PC-9 (cell line): ENCODE measurements around the gene MEGF8. TPM values are rescaled to one million over a fixed set of nuclear protein-coding genes. Genes with fewer than 3 reads are reported as not detected.
"Not testable (repeated sequence)": the region's sequence is repeated elsewhere in the genome, so short reads cannot be mapped to it uniquely, and the experiment has no call there.

Experiments used
- BruUV-seq: library from RNA; stranded (reverse); fragments of 400-500 nt; replicated peaks from 2 replicates; lab custom pipeline; 2021; lab: Mats Ljungman, UMichigan
- CTCF ChIA-PET: fragments of 300-600 bp; sonication (Branson Sonifier 250); formaldehyde crosslinking; loops from one replicate; lab custom pipeline; 2022; ENCODE audit warnings: antibody characterized with exemption; lab: Charles Lee
- POLR2A ChIA-PET: fragments of 300-600 bp; sonication (Branson Sonifier 250); formaldehyde crosslinking; loops from one replicate; lab custom pipeline; 2022; ENCODE audit warnings: antibody characterized with exemption; ENCODE audit not compliant: unreplicated experiment; lab: Charles Lee
- DNase-seq, 2 experiments: peaks; one replicate each; pipeline versions ENCODE4 v3.0.0 to v3.0.0-alpha.2; 2015 to 2022; ENCODE audit warnings: mixed read lengths in 1 of 2
- H2AFZ ChIP-seq: fragments of 200-600 bp; sonication (generic); 2 replicates; pipeline ENCODE4 v1.8.1; 2017; ENCODE audit warnings: antibody characterized with exemption
- H3F3A ChIP-seq: fragments of 200-600 bp; sonication (generic); 2 replicates; pipeline ENCODE4 v1.8.1; 2017; ENCODE audit warnings: antibody characterized with exemption, mild to moderate bottlenecking, low read depth; ENCODE audit not compliant: insufficient read depth
- H3K27ac ChIP-seq: fragments of 200-600 bp; sonication (generic); 2 replicates; pipeline ENCODE4 v1.6.1; 2016; ENCODE audit warnings: mixed run types
- H3K27me3 ChIP-seq: fragments of 200-600 bp; sonication (generic); 2 replicates; pipeline ENCODE4 v1.6.1; 2016; ENCODE audit warnings: low read depth, mixed run types; ENCODE audit not compliant: insufficient read depth
- H3K36me3 ChIP-seq: fragments of 200-600 bp; sonication (generic); 2 replicates; pipeline ENCODE4 v1.6.1; 2016; ENCODE audit warnings: low read depth, mixed run types
- H3K4me1 ChIP-seq: fragments of 200-600 bp; sonication (generic); replicated peaks from 2 replicates; pipeline ENCODE4 v1.6.1; 2016; ENCODE audit warnings: mixed run types; ENCODE audit not compliant: insufficient read depth
- H3K4me2 ChIP-seq: fragments of 200-600 bp; sonication (generic); 2 replicates; pipeline ENCODE4 v1.6.1; 2017; ENCODE audit warnings: mixed run types
- H3K4me3 ChIP-seq: fragments of 200-600 bp; sonication (generic); 2 replicates; pipeline ENCODE4 v1.6.1; 2016; ENCODE audit warnings: mixed run types
- H3K79me2 ChIP-seq: fragments of 200-600 bp; sonication (generic); 2 replicates; pipeline ENCODE4 v1.6.1; 2017; ENCODE audit warnings: low read depth, mixed run types
- H3K9me2 ChIP-seq: fragments of 200-600 bp; sonication (generic); 2 replicates; pipeline ENCODE4 v1.8.1; 2017; ENCODE audit warnings: mild to moderate bottlenecking; ENCODE audit not compliant: insufficient read depth
- H3K9me3 ChIP-seq: fragments of 200-600 bp; sonication (generic); 2 replicates; pipeline ENCODE4 v1.8.1; 2016; ENCODE audit warnings: low read depth; ENCODE audit not compliant: insufficient read depth
- H4K20me1 ChIP-seq: fragments of 200-600 bp; sonication (generic); 2 replicates; pipeline ENCODE4 v1.8.1; 2017; ENCODE audit not compliant: insufficient read depth
- EZH2 ChIP-seq: fragments of 200-600 bp; sonication (generic); IDR thresholded peaks from 2 replicates; pipeline ENCODE4 v1.8.0; 2017; ENCODE audit warnings: antibody characterized with exemption, low read depth
- intact Hi-C: fragments of 100-400 bp; cut with micrococcal nuclease; formaldehyde crosslinking; loops from one replicate; pipeline ENCODE4 v1.10.0; 2022; ENCODE audit not compliant: unreplicated experiment
- total RNA-seq: library from RNA; stranded (reverse); gene quantifications from 2 replicates; pipeline ENCODE4 v1.2.3, GENCODE V29; 2021
- TF ChIP-seq, protein P1 (sequence below): fragments of 200-600 bp; sonication (generic); conservative IDR thresholded peaks from 2 replicates; pipeline ENCODE4 v1.6.1; 2017; ENCODE audit warnings: mixed run types, antibody characterized with exemption, mild to moderate bottlenecking, moderate library complexity

The MEGF8 gene
- total RNA-seq, 1 experiment from 2014 or later, result 40.6 TPM

DNA sequence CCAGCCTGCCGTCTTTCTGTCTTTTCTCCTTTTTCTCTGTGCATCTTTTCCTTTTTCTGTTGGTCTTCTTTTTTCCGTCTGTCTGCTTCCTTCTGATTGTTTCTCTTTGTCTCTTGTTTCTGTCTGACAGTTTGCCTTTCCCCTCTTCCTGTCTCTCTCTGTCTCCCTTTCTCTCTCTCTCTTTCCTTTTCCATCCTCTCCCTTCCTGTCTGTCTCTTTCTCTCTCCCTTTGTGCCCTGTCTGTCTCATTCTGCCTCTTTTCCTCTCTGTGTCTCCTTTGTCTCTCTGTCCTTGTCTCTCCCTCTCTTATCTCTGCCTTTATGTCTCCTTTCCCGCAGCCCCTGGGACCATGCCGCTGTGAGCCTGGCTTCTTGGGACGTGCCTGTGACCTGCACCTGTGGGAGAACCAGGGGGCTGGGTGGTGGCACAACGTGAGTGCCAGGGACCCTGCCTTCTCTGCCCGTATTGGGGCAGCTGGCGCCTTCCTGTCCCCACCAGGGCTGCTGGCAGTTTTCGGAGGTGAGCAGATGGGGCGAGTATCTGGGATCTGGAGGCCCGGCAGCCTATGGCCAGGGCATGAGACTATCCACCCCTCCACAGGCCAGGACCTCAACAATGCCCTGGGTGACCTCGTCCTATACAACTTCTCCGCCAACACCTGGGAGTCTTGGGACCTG is 9.4 kb downstream of the MEGF8 start:
- no peaks in the 10 kb centered on the region for H3K4me1 ChIP-seq
- BruUV-seq, result no TSS peak
- no peak for DNase-seq
- ChIA-PET CTCF (no interaction called here), POLR2A (interaction anchor here (0.6 kb wide), 1 partner anchor 26 kb away, joined by 19 read pairs; no protein-coding TSS in a partner anchor)
- no peaks in the 10 kb centered on the region for H4K20me1 ChIP-seq
- H3K79me2 ChIP-seq, result no peaks in the 10 kb centered on the region
- no peak overlapping the region for H2AFZ ChIP-seq
- H3K27ac ChIP-seq, result no peak overlapping the region
- no peak overlapping the region for H3K4me2 ChIP-seq
- H3K4me3 ChIP-seq, result no peak overlapping the region
- H3F3A ChIP-seq, result no peaks in the 10 kb centered on the region
- no peaks in the 10 kb centered on the region; the same call in 1 of the 2 replicates for H3K36me3 ChIP-seq
- intact Hi-C loops, result no loop called here
- no peak for TF ChIP-seq EZH2
- TF ChIP-seq, protein P1, sequence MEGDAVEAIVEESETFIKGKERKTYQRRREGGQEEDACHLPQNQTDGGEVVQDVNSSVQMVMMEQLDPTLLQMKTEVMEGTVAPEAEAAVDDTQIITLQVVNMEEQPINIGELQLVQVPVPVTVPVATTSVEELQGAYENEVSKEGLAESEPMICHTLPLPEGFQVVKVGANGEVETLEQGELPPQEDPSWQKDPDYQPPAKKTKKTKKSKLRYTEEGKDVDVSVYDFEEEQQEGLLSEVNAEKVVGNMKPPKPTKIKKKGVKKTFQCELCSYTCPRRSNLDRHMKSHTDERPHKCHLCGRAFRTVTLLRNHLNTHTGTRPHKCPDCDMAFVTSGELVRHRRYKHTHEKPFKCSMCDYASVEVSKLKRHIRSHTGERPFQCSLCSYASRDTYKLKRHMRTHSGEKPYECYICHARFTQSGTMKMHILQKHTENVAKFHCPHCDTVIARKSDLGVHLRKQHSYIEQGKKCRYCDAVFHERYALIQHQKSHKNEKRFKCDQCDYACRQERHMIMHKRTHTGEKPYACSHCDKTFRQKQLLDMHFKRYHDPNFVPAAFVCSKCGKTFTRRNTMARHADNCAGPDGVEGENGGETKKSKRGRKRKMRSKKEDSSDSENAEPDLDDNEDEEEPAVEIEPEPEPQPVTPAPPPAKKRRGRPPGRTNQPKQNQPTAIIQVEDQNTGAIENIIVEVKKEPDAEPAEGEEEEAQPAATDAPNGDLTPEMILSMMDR, result no peak
- H3K9me2 ChIP-seq, result no peaks in the 10 kb centered on the region
- H3K9me3 ChIP-seq, result no peaks in the 10 kb centered on the region
- H3K27me3 ChIP-seq, result no peaks in the 10 kb centered on the region

DNA sequence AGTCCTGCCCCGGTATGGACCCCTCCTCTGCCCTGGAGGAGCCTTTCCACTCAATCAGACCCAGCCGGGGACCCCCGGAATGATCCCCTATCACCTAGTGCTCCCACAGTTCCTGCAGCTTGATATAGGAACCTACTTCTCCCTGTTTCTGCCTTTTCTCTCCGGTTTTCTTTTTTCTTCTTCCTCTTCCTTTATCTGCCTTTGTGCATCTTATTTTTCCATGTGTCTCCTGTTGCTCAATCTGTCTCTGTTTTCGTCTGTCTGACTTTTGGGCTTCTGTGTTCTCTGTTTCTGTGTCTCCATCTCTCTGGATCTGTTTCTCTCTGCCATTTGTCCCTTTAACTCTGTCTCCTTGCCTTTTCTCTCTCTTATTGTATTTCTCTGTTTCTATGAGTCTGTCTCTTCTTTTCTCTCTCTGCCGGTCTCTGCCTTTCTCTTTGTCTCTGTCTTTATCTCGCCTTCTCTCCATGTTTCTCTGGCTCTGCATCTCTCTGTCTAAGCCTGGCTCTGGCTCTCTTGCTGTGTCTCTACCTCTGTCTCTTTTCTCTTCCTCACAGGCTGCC is 10.0 kb downstream of the MEGF8 start:
- Histone ChIP-seq H3K9me2 (no peaks in the 10 kb centered on the region), H3K27ac (no peak overlapping the region), H3K79me2 (no peaks in the 10 kb centered on the region), H3K4me2 (no peak overlapping the region), H3K4me1 (no peaks in the 10 kb centered on the region), H3K36me3 (no peaks in the 10 kb centered on the region; the same call in 1 of the 2 replicates), H3F3A (no peaks in the 10 kb centered on the region), H2AFZ (no peak overlapping the region), H3K9me3 (no peaks in the 10 kb centered on the region), H4K20me1 (no peaks in the 10 kb centered on the region), H3K27me3 (no peaks in the 10 kb centered on the region), H3K4me3 (no peak overlapping the region)
- no TSS peak for BruUV-seq
- POLR2A ChIA-PET, result no interaction called here
- intact Hi-C loops, result no loop called here
- no peak for DNase-seq
- CTCF ChIA-PET, result no interaction called here
- TF ChIP-seq, protein P1, result no peak
- no peak for TF ChIP-seq EZH2

DNA sequence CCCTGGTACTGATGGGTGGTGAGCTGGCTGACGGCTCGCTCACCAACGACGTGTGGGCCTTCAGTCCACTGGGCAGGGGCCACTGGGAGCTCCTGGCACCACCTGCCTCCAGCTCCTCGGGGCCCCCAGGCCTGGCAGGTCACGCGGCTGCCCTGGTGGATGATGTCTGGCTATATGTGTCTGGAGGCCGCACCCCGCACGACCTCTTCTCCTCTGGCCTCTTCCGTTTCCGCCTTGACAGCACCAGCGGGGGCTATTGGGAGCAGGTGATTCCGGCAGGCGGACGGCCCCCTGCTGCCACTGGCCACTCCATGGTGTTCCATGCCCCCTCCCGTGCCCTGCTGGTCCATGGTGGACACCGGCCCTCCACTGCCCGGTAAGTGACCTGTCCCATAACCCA is 10.5 kb downstream of the MEGF8 start:
- H4K20me1 ChIP-seq, result no peaks in the 10 kb centered on the region
- no peaks in the 10 kb centered on the region for H3F3A ChIP-seq
- no peaks in the 10 kb centered on the region for H3K4me1 ChIP-seq
- no peak for DNase-seq
- ChIA-PET CTCF (no interaction called here), POLR2A (no interaction called here)
- no peak overlapping the region for H3K4me3 ChIP-seq
- TF ChIP-seq, protein P1, result no peak
- no peak for TF ChIP-seq EZH2
- no peak overlapping the region for H2AFZ ChIP-seq
- H3K4me2 ChIP-seq, result no peak overlapping the region
- intact Hi-C loops, result no loop called here
- no peak overlapping the region for H3K27ac ChIP-seq
- no TSS peak for BruUV-seq
- no peaks in the 10 kb centered on the region for H3K9me2 ChIP-seq
- H3K27me3 ChIP-seq, result no peaks in the 10 kb centered on the region
- no peaks in the 10 kb centered on the region; the same call in 1 of the 2 replicates for H3K36me3 ChIP-seq
- no peaks in the 10 kb centered on the region for H3K9me3 ChIP-seq
- no peaks in the 10 kb centered on the region for H3K79me2 ChIP-seq

DNA sequence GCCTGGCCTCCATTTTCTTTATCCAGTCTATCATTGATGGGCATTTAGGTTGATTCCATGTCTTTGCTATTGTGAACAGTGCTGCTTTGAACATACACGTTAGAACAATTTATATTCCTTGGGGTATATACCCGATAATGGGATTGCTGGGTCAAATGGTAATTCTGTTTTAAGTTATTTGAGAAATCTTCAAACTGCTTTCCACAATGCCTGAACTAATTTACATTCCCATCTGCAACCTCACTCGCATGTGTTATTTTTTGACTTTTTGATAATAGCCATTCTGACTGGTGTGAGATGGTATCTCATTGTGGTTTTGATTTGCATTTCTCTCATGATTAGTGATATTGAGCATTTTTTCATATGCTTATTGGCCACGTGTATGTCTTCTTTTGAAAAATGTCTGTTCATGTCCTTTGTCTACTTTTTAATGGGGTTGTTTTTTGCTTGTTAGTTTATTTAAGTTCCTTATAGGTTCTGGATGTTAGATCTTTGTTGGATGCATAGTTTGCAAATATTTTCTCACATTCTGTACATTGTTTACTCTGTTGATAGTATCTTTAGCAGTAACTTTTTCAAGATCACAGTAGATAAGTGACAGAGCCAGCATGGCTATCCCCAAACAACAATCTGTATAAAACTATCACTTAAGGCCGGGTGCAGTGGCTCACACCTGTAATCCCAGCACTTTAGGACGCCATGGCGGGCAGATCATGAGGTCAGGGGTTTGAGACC is 13.9 kb downstream of the MEGF8 start:
- H3K79me2 ChIP-seq, H3K27ac ChIP-seq, H4K20me1 ChIP-seq, H3K36me3 ChIP-seq, H3K9me2 ChIP-seq, H3K4me3 ChIP-seq, DNase-seq, POLR2A ChIA-PET, H3F3A ChIP-seq, CTCF ChIA-PET, H3K4me2 ChIP-seq, H3K4me1 ChIP-seq, H3K9me3 ChIP-seq, H2AFZ ChIP-seq, BruUV-seq, intact Hi-C loops, H3K27me3 ChIP-seq: not testable (repeated sequence)

DNA sequence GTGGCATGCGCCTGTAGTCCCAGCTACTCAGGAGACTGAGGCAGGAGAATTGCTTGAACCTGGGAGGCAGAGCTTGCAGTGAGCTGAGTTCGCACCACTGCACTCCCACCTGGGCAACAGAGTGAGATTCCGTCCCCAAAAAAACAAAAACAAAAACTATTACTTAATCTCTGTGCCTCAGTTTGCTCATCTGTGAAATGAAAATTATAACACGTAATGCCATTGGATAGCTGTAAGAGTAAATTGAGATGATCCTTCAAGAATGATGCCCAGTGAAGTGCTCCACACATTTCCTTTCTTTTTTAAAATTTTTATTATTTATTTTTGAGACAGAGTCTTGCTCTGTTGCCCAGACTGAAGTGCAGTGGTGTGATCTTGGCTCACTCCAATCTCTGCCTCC is 14.5 kb downstream of the MEGF8 start:
- H4K20me1 ChIP-seq, H3K4me1 ChIP-seq, CTCF ChIA-PET, H3K4me2 ChIP-seq, POLR2A ChIA-PET, H3F3A ChIP-seq, H3K79me2 ChIP-seq, H3K36me3 ChIP-seq, BruUV-seq, H3K9me2 ChIP-seq, H3K9me3 ChIP-seq, H2AFZ ChIP-seq, H3K4me3 ChIP-seq, H3K27me3 ChIP-seq, DNase-seq, intact Hi-C loops, H3K27ac ChIP-seq: not testable (repeated sequence)
